Endodermal cell (in vitro differentiated cells): ENCODE measurements around the gene ZMYM2. TPM values are rescaled to one million over a fixed set of nuclear protein-coding genes. Genes with fewer than 3 reads are reported as not detected.
"Not testable (repeated sequence)": the region's sequence is repeated elsewhere in the genome, so short reads cannot be mapped to it uniquely, and the experiment has no call there.

ENCODE experiments used
- DNase-seq: peaks from one replicate; pipeline ENCODE4 v3.0.0-alpha.2; 2017
- H3K27ac ChIP-seq: 2 replicates; pipeline ENCODE4 v1.5.1; 2013; ENCODE audit warnings: mild to moderate bottlenecking, low read depth, low read length, moderate library complexity
- H3K27me3 ChIP-seq: 2 replicates; pipeline ENCODE4 v1.6.1; 2013; ENCODE audit warnings: mild to moderate bottlenecking, low read length, moderate library complexity; ENCODE audit not compliant: insufficient read depth, control insufficient read depth, poor library complexity, severe bottlenecking
- H3K36me3 ChIP-seq: 2 replicates; pipeline ENCODE4 v1.7.0; 2013; ENCODE audit warnings: mild to moderate bottlenecking, low read length, moderate library complexity; ENCODE audit not compliant: control insufficient read depth, insufficient read depth
- H3K4me1 ChIP-seq: one replicate; pipeline ENCODE4 v1.7.0; 2013; ENCODE audit warnings: low read length; ENCODE audit not compliant: control insufficient read depth, insufficient read depth
- H3K4me3 ChIP-seq: 2 replicates; pipeline ENCODE4 v1.5.1; 2013; ENCODE audit warnings: mild to moderate bottlenecking, low read length, moderate library complexity
- H3K9ac ChIP-seq: 2 replicates; pipeline ENCODE4 v1.6.1; 2013; ENCODE audit warnings: mild to moderate bottlenecking, low read length, moderate library complexity; ENCODE audit not compliant: poor library complexity, severe bottlenecking; ENCODE audit errors: extremely low read depth
- H3K9me3 ChIP-seq: 2 replicates; pipeline ENCODE4 v1.6.1; 2013; ENCODE audit warnings: mild to moderate bottlenecking, low read length, moderate library complexity; ENCODE audit not compliant: control insufficient read depth
- H3K27ac Mint-ChIP-seq: 2 replicates; pipeline ENCODE4 v1.8.0; 2020; ENCODE audit warnings: mixed read lengths
- H3K27me3 Mint-ChIP-seq: 2 replicates; pipeline ENCODE4 v1.8.0; 2021; ENCODE audit warnings: mild to moderate bottlenecking, mixed read lengths; ENCODE audit not compliant: insufficient read depth
- H3K36me3 Mint-ChIP-seq: 2 replicates; pipeline ENCODE4 v1.8.0; 2020; ENCODE audit warnings: low read depth, mixed read lengths
- H3K4me1 Mint-ChIP-seq: 2 replicates; pipeline ENCODE4 v1.8.0; 2020; ENCODE audit warnings: mixed read lengths
- H3K4me3 Mint-ChIP-seq: 2 replicates; pipeline ENCODE4 v1.8.0; 2020; ENCODE audit warnings: mild to moderate bottlenecking, moderate library complexity, mixed read lengths
- H3K9me3 Mint-ChIP-seq: 2 replicates; pipeline ENCODE4 v1.8.0; 2020; ENCODE audit warnings: mild to moderate bottlenecking, mixed read lengths
- CTCF ChIP-seq: fragments of 200-600 bp; sonication (generic); conservative IDR thresholded peaks from 2 replicates; pipeline ENCODE4 v1.5.0; 2021; ENCODE audit warnings: antibody characterized with exemption, mild to moderate bottlenecking
- WGBS, 2 experiments: methylation state at CpG; one replicate each; pipeline versions ENCODE4 v1.1.5 to v1.1.7; 2013; ENCODE audit warnings: missing lambda C conversion rate in 2 of 2, mixed read lengths in 1 of 2; ENCODE audit not compliant: insufficient coverage in 1 of 2, insufficient read length in 1 of 2; 5-methylcytosine and 5-hydroxymethylcytosine counted together
- total RNA-seq, 2 donors: library from RNA; stranded (reverse); fragmentation: NEBNext Ultra II Directional in 1 of 2; extraction: Animal tissue kit (Norgen Biotek cat#: 25700) in 1 of 2; gene quantifications; 2 replicates in 1 of 2; 3 replicates in 1 of 2; pipeline ENCODE4 v1.2.1, GENCODE V29; 2021

Gene ZMYM2
- total RNA-seq, 2 donors from 2014 or later, result 200 to 207 TPM

- Mint-ChIP-seq H3K4me1 (no peaks in the 10 kb centered on the region), H3K27me3 (no peaks in the 10 kb centered on the region), H3K36me3 (peaks cover 51% of the 10 kb centered on the region), H3K27ac (peak overlapping the region; percentile 50), H3K4me3 (no peak overlapping the region), H3K9me3 (no peaks in the 10 kb centered on the region)
- no peak for DNase-seq
- WGBS, 2 experiments, result 97 to 100% methylated on average over 3 of the region's 3 CpGs
- Histone ChIP-seq H3K4me3 (no peak overlapping the region), H3K9ac (no peak overlapping the region), H3K36me3 (peaks cover 91% of the 10 kb centered on the region), H3K27ac (no peak overlapping the region), H3K9me3 (no peaks in the 10 kb centered on the region), H3K4me1 (peaks cover 4% of the 10 kb centered on the region), H3K27me3 (no peaks in the 10 kb centered on the region)
- no peak for TF ChIP-seq CTCF
These were observed 9.1 kb downstream of the ZMYM2 start for GRCh38 chr13:19967621-19968020.

DNA sequence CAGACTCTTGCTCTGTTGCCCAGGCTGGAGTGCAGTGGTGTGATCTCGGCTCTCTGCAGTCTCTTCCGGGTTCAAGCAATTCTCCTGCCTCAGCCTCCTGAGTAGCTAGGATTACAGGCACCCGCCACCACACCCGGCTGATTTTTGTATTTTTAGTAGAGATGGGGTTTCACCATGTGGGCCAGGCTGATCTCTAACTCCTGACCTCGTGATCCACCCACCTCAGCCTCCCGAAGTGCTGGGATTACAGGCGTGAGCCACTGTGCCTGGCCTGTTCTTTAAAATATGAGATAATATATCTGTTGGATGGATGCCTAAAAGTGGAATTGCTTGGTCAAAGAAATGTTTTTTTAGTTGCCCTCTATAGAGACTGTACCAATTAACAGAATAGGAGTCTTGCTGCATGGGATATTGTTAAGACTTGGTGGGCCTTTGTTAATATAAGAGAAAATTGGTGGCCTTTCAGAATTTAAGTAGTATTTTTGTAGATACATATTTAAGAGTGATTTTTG is 16.0 kb downstream of the ZMYM2 start:
- H3K36me3 Mint-ChIP-seq, result peaks cover 60% of the 10 kb centered on the region
- not testable (repeated sequence) for H3K4me1 Mint-ChIP-seq, H3K9ac ChIP-seq, H3K4me1 ChIP-seq, H3K4me3 ChIP-seq, DNase-seq, H3K27me3 Mint-ChIP-seq, H3K27ac Mint-ChIP-seq, H3K27me3 ChIP-seq, H3K4me3 Mint-ChIP-seq, H3K27ac ChIP-seq, H3K9me3 Mint-ChIP-seq
- 95 to 100% methylated on average over 4 to 7 of the region's 7 CpGs for WGBS, 2 experiments
- Histone ChIP-seq H3K36me3 (peaks cover 86% of the 10 kb centered on the region), H3K9me3 (peaks cover 30% of the 10 kb centered on the region)

GRCh38 chr13:19978831-19979437 is 20.4 kb downstream of the ZMYM2 start:
- H3K27ac Mint-ChIP-seq, result no peak overlapping the region

More at GRCh38 chr13:19978831-19979437, 20.4 kb downstream of the ZMYM2 start:
- TF ChIP-seq CTCF, result no peak
- Mint-ChIP-seq H3K27me3 (no peaks in the 10 kb centered on the region), H3K36me3 (peaks cover 68% of the 10 kb centered on the region), H3K4me3 (no peak overlapping the region), H3K4me1 (peaks cover 8% of the 10 kb centered on the region), H3K9me3 (peaks cover 9% of the 10 kb centered on the region)
- no peaks in the 10 kb centered on the region for H3K4me1 ChIP-seq
- 89 to 97% methylated on average over 2 to 3 of the region's 4 CpGs for WGBS, 2 experiments
- no peak overlapping the region for H3K4me3 ChIP-seq
- H3K36me3 ChIP-seq, result peaks cover 72% of the 10 kb centered on the region
- H3K27me3 ChIP-seq, result no peaks in the 10 kb centered on the region
- H3K27ac ChIP-seq, result no peak overlapping the region
- no peak for DNase-seq
- H3K9ac ChIP-seq, result no peak overlapping the region
- peaks cover 32% of the 10 kb centered on the region for H3K9me3 ChIP-seq
